Inflammatory macrophage (primary cell): Measurements from ENCODE around the gene MRPL44.
A peak's percentile ranks its signal among the peaks of the same experiment; 100 is the strongest.
"Not testable (repeated sequence)": the region's sequence is repeated elsewhere in the genome, so short reads cannot be mapped to it uniquely, and the experiment has no call there.

Experiments
- DNase-seq, 2 donors: peaks; one replicate each; pipeline ENCODE4 v3.0.0-alpha.2; 2020 to 2022

Gene MRPL44

DNA sequence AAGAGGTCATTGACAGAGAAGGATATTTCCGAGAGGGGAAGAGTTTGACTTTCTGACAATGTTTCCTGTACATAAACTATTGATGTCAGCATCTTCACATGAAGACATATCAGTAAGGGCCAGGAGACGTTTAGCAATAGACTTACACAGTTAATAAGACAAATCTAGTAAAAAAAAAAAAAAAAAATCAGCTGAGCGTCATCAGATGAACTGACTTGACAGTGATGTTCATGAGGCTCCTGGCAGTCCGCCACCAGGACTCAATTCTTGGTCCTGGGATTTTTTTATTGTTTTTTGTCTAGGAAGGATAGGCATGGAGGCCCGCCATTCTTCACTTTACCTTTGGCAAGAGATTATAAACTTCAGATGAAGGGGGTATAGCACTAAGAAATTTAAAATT is 14.5 kb downstream of the MRPL44 start:
- DNase-seq, result no peak

DNA sequence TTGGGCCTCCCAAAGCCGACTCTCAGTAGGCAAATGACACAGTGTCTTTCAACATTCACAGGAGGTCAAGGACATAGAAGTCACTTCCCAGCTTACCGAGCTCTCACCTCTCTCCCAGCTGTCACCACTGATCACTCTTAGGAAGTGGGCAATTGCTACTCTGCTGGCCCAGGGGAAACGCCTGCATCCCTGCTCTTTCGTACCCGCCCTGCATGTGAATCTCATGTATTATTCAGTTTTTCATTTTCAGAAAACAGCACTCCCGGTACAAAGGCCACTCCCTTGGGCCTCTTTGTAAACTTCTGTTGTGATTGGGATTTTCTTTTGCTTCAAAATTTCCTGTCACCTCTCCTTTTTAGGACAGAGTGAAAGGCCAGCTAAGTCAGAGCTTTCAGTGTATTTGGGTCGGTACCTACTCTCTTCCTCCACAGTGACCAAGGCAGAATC is 15.4 kb downstream of the MRPL44 start:
- DNase-seq, result no peak

DNA sequence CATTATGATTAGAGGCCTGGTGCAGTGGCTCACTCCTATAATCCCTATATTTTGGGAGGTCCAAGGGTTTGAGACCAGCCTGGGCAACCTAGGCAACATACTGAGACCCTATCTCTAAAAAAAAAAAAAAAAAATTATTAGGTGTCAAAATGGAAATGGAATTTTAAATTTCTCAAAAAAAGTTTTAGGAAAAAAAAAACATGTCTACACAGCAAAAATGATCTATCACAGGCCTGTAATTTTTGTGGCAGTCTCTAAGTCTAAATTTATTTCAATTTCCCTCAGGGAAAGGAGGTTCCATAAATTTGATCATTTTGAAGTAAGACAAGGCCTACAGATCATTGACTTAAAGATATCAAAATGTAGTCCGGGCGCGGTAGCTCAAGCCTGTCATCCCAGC is 16.3 kb downstream of the MRPL44 start:
- no peak for DNase-seq

DNA sequence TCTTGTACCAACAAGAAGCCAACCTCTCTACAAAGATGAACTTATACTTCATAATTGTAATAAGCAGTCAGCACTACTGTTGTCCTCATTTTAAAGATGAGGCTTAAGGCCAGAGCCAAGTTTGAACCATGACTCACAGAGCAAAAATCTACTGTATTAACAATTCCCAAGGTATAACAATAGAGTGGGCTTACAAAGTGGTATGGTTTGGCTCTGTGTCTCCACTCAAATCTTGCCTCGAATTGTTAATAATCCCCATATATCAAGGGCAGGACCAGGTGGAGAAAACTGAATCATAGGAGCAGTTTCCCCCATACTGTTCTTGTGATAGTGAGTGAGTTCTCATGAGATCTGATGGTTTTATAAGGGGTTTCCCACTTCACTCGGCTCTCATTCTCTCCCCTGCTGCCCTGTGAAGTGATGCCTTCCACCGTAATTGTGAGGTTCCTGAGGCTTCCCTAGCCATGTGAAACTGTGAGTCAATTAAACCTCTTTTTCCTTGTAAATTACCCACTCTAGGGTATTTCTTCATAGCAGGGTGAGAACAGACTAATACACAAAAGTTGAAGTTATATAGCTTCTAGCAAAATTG is 19.5 kb downstream of the MRPL44 start:
- DNase-seq, result no peak

DNA sequence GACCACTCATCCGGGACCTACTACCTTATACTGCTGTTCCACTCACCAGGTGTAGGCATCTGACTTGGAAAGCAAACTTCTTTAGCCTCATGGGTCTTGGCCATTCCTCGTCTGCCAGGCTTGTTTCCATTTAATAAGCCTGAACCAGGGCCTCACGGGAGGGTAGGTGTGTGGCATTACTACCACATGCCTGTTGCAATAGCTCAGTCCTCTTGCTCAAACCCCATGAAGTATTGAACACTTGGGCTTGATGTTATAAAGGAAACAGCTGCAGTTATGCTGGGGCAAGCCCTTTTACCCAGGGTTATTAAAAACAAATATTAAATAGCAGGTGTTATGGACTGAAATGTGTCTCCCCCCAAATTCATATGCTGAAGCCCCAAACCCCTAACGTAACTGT is 21.2 kb downstream of the MRPL44 start:
- no peak for DNase-seq

DNA sequence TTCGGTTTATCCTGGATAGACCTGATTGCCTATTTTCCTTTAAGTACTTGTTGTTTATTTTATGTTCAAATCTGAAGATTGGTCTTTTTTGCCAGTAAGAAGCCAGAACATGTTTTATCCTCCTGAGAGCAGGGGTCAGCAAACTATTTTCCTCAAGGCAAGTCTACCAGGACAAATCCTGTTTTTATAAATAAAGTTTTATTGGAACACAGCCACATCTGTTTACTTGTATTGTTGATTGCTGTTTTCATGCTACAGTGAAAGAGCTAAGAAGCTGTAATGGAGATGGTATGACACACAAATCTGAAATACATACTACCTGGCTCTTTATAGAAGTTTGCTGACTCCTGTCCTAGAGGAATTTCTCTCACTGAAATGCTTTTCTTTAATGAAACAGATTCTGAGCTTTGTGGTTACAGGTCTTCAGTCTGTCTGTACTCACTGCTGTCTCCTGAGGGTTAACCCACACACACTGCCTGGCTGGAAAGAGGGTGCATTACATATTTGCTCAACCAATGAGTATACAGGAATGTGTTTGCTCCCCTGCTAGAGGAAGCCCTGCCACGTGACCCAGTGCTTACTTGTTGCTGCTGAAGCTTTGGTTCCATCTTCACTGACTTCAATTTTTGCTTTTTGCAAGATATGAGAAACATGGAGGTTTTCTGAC is 22.6 kb downstream of the MRPL44 start:
- DNase-seq, result no peak

DNA sequence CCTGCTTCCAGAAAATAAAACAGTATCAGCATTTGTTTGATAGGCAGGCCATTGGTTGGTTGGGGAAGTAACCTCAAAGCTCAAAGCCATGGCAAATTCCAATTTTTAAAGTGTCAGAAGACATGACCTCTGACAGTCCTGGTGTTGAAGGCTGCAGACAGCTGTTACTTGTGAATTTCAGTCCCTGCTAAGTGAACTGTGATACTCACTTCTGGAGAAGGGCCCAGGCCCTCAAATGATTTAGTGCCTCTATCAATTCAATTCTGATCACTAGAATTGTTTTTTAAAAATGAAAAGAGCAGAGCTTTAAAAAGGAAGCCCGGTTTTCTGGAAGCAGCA is 23.1 kb downstream of the MRPL44 start:
- DNase-seq, result no peak

DNA sequence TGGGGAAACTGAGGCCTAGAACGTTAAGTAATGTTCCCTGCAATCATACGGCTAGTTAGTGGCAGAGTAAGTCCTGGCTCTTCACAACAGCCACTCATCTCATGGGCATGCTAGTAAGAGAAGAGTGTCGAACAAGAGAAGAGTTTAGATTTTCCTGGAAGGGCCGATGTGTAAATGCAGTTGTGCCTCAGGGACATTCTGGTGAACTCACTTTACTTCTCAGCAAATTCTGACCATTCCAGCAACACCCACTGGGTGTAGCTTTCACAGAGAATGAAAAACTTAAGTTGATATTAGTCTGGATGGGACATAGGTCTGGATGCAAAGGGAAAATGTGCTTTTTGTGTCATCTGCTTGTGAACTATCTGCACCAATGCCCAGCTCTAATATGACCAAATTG is 23.5 kb downstream of the MRPL44 start:
- no peak for DNase-seq

DNA sequence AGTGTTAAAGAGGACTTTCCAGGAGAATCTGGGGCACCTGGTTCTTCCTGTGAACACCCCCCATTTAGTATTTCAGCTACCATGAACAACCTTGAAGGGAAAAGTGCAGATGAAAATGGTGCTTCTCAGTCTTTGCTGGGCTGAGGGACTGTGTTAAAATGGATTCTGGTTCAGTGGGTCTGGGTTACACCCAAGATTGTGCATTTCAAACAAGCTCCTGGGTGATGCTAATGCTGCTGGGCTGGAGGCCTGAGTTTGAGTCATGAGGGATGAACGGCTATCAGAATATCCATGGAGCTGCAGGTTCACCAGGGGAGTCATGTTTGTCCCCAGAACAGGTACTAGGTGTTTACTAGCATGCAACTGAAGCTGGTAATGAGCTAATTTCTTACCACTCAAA is 24.0 kb downstream of the MRPL44 start:
- DNase-seq, result no peak

DNA sequence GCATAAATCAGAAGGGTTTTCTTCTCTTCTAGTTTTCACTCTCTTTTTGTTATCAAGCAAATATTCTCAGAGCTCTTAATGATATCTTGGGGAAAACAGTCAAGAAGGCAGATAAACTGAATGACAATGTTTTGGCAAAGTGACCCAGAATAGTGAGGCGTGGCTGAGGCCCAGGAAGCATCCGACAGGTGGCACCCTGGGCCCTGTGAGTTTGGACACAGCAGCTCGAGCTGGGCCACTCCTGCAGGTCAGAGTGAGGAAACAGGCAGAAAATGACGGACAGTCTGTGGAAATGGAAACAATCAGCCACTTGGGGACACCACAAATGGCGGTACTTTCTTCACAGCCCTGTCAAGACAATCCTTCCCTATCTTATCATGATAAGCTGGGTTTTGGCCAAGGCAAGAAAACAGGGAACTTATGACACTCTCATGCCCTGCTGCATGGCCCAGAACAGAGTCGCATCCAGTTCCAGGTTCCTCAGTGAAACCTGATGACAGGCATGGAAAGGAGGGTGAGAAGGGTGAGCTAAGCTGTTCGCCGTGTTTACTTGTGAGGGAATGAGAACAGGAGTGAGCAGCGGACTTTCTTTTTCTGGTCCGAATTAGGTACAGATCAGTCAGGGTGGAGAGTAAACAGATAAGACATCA is 32.1 kb downstream of the MRPL44 start:
- DNase-seq, result no peak

DNA sequence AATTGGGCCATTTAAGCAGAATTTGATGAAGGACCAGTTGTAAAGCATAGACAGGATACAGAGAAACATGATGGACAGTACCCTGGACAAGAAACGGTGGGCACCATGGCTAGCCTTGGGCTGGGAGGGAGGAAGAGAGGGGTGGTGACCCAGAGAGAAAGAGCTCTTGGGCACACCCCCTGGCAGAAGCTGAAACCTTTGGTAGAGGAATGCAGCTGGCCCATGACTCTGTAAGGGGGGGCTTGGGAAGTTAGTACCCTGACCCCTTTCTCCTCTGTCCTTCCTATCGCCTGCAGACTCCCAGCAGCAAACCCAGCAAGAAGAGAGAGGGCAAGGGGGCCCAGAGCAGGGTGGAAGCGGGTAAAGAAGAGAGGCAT is 32.6 kb downstream of the MRPL44 start:
- no peak for DNase-seq

DNA sequence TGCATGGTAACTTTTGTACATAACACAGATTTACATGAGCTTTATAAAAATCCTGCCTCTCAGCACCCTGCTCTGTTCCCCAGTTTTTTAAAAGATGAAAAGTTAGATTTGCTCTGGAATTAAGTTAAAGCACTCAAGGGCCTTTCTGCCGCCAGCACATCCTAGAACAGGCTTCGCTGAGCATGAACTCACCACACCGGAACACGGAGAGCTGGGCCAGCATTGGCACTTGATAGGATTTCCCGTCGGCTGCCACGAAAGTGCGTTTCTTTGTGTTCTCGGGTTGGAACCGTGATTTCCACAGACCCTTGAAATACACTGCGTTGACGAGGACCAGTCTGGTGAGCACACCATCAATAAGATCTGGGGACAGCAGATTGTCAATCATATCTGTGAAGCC is 34.3 kb downstream of the MRPL44 start:
- no peak for DNase-seq

DNA sequence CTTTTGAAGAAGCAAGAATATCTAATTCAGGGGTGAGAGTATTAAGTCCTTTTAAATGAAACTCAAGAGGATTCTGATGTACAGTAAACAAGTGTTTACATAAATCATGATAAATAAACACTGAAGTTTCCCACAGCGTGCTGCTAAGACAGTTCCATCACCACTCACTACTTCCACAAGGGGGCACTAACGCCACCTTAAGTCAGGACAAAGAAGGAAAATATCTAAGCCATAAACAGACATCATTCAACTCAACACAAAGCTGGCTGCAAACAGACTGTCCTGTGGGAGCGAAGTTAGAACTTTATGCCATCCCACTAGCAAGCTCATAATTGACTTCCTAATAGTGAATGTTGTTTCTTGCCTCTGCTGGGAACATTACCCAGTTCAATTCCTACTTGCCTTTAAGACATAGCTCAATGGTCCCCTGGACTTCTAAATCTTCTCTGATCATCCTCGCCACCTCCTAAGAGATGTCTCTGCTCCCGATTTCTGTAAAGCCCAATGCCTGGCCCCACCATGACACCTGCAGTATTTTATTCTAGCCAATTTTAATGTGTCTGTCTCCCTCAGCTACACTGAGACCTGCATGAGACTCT is 36.5 kb downstream of the MRPL44 start:
- DNase-seq, result peak; percentile 66 to 80

DNA sequence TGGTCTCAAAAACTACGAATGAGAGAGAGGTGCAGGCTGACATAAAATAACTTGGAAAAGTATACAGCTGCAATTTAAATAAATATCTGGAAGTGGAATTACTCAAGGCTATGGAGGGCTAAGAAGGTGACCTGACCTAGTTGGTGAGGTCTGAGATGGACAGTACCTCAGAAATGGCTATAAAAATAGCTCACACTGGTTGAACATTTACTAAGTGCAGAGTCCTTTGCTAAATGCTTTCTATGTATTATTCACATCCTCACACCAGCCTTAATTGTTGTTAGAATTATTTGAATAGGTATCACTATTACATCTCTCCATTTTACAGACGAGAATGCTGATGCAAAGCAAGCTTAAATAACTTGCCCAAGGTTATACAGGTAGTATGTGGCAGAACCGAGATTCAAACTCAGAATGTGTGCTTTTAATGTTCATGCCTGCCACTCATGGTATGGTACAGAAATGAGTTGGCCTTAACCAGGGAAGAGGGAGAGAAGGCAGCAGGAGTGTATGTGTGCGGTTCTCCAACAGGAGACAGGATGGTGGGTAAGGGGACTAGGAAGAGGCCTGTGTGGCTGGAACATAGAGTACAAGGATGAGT is 37.4 kb downstream of the MRPL44 start:
- no peak for DNase-seq

DNA sequence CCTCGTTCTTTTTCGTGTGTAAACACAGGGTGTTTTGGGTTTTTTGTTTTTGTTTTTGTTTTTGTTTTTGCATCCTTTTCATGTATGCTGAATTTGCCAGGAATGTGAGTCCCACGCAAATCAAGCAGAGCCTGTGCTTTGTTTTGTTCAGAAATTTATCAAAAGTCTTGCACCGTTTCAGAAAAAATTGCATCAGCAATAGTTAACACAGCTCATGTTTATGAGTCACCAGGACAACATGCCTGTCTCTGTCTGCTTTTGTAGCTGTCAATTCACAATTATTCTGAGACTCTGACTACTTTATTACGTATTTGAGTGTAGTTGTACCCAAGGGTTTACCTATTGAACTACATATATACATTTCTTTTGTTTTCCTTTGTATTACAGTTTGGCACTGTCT is 38.3 kb downstream of the MRPL44 start:
- peak; percentile 20 to 40 for DNase-seq

DNA sequence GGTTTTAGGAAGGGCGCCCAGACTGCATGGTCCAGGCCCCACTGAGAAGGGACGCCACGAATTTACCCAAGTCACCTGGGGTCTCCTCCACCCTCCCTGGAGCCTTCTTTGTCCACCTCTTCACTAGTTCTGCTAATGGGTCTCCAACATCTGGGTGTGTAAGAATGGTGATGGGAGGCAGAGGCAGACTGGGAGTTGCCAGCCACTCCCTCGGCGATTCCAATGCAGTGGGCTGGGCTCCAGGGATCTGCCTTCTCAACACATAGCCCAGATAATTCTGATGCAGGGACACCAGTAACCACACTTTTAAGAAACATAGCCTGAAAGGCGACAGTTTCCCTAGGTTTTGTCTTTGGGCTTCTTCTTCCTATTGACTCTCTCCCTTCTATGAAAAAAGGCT is 39.1 kb downstream of the MRPL44 start:
- DNase-seq, result no peak

DNA sequence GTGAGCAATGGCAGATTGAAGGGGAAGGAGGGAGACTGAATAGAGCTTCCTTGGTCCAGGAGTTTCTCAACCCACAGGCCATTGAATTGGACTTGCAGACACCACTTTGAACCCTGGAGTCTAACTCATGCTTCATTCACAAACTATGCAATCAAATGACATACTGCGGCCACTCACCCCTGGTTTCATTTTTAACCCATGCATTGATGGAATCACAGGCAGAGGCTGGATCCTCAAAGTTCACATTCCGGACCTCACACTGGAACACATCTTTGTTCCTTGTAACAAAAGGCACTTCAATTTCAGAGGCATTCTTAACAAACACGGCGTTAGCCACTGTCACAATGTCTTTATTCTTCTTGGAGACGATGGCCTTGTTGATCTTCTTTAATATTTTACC is 40.7 kb downstream of the MRPL44 start:
- DNase-seq, result no peak

DNA sequence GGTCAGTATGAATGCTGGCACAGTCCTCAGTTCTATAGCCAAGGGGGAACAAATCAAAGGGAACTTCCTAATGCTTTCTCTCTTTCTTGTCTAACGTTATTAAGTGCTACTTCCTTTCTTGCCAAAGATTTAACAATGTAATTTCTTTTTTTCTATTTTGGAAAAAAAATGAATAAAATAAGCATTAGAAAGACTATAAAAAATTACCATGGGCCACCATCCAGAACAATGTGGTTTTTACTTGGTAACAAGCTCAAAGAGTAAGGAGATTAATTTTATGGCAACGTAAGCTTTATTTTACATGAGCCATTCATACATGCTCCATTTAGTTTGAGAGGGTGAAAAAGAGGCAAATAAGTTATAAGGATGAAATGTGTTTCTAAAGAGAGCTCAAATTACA is 41.7 kb downstream of the MRPL44 start:
- DNase-seq, result no peak

DNA sequence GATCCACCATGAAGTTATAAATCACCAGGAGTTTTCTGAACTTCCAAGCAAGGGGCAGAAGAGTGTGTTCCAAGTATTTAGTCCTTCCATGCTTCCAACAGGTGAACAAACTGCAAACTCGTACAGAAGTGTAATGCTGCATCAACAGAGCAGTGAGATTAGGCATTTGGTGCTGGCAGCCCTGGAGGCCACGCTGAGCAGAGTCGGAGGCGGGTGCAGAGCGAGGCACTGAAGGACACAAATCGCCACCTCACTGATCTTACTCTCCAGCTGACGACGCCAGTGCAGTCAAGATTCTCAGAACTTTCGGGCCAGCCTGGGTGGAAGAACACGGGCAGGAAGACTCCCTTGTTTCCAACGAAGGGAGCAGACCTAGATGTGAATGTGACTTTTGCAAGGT is 42.6 kb downstream of the MRPL44 start:
- no peak for DNase-seq

DNA sequence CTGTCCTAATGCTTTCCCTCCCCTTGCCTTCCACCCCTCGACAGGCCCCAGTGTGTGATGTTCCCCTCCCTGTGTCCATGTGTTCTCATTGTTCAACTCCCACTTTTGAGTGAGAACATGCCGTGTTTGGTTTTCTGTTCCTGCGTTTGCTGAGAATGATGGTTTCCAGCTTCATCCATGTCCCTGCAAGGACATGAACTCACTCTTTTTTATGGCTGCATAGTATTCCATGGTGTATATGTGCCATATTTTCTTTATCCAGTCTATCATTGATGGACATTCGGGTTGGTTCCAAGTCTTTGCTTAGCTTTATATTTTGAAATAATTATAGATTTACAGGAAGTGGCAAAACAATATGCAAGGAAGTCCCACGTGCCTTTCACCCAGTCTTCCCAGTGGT is 43.4 kb downstream of the MRPL44 start:
- DNase-seq, result not testable (repeated sequence)

DNA sequence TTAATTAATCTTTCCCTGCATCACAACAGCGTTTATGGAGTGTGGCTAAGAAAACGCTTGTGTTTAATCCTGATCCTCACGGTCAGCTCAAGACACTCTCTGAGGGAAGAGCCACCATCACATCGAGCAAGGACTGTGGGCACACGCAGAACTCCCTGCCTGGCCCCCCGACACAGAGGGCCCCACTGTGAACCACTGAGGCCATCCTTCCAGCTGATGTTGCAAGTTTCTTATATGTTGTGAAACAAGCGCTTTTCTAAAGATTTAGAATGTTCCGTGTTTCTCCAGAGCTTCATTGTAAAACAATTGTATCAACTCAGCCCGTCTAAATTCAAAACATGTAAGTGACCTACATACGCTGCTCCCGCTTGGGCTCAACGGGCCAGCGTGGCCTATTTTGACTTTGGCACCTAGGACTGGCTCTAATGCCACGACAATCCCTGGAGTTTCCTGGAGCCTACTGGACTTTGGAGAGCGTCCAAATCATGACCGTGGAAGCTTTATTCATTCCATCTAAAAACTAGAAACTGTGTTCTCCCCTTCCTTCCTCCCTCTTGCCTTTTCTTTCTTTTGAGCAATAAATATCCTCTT is 46.9 kb downstream of the MRPL44 start:
- DNase-seq, result no peak

DNA sequence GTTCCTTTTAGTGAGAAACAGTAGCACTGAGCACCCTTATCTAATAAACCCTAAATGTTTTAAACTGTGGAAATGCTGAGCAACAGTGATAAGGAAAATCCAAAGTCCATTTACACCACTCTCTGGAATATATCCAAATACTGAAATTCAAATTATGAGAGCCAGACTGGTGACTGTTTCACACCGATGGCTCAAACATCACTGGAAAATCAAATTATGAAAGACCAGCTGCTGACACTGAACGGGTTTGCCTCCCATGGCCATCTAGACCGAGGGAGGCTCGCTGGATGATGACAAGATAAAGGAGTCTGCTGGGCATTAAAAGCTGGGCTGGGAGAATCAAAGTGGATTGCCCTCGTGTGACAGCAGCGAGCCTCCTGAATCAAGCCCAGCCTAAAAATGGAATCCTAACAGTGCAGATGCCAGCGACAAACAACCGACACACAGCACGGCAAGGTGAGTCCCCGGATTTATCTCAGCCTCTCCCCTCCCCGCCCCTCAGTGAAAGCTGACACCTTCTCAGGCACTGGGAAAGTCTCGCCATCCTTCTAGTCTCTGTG is 51.5 kb downstream of the MRPL44 start:
- no peak for DNase-seq
